Stimulated activated CD8-positive, alpha-beta memory T cell treated with anti-CD3 and anti-CD28 coated beads, Interleukin-12 subunit alpha, Interleukin-12 subunit beta, amount 100 ng/mL, for 24 hours (primary cell): ENCODE results near the gene AFDN.

ENCODE experiments used
- DNase-seq: peaks from one replicate; pipeline ENCODE4 v3.0.0-alpha.2; 2020; ENCODE audit errors: extremely low read depth

Gene AFDN

DNA sequence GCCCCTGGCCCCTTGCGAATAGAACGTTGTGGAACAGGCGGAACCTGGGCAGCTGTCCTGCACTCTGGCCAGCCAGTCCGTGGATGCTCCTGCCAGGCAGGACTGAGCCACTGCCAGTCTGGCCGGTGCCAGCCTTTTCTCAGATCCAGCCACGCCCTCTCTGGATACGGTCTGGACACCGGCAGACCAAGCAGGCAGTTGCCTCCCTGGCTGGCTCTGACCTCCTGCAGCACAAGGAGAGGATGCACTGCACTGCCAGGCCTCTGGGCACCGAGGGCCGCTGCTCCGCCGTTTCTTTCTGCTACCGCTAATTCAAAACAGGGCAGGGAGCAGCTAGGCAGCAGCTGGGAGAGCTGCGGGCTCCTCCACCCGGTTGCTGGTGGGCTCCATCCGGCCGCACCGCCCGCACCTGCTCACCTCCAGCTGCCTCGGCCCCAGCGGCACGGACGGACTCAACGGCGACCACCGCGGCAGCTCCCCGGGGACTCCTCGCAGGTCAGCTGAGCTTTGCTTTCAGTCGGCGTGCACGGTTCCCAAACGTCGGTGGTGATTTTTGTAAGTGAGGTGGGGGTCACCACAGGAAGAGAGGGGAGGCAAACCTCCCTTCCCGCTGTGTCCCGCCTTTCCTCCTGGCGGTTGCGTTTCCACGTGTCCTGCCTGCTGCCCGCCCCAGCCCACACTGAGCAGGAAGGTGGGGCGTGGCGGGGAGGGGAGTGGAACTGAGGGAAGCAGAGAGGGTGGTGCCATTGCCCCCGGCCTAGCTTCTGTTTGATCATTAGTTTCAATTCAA lies 30.3 kb upstream of the AFDN start:
- no peak for DNase-seq

- no peak for DNase-seq
These were observed 29.7 kb upstream of the AFDN start for GRCh38 chr6:167797011-167797471.

- no peak for DNase-seq
These were observed 29.0 kb upstream of the AFDN start for GRCh38 chr6:167797476-167798265.

- DNase-seq = no peak
These were observed 28.3 kb upstream of the AFDN start for GRCh38 chr6:167798453-167798852.

GRCh38 chr6:167799033-167799821 lies 27.5 kb upstream of the AFDN start:
- DNase-seq = no peak

GRCh38 chr6:167800549-167800948 lies 26.2 kb upstream of the AFDN start:
- DNase-seq = no peak

- no peak for DNase-seq
These were observed 25.4 kb upstream of the AFDN start for GRCh38 chr6:167801263-167801662.

- DNase-seq = no peak
These were observed 24.4 kb upstream of the AFDN start for GRCh38 chr6:167802339-167802738.

DNA sequence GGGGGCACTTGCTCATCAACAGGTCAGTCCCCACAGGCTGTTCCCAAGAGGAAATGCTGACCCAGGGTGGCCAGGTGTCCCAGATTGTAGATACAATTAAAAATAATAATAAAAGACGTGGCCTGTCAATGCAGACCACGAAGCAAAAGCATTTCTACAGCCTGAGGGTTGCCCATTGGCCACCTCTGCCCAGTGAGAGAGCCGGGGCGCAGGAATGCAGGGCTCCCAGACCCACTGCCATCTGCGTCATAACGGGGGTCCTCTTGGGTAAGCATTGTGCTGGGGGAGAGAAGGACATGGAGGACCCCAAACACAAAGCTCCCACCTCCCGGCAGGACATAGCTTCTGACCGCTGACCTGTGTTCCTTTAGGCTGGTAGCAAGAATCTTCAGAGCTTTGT lies 22.9 kb upstream of the AFDN start:
- DNase-seq = no peak

DNA sequence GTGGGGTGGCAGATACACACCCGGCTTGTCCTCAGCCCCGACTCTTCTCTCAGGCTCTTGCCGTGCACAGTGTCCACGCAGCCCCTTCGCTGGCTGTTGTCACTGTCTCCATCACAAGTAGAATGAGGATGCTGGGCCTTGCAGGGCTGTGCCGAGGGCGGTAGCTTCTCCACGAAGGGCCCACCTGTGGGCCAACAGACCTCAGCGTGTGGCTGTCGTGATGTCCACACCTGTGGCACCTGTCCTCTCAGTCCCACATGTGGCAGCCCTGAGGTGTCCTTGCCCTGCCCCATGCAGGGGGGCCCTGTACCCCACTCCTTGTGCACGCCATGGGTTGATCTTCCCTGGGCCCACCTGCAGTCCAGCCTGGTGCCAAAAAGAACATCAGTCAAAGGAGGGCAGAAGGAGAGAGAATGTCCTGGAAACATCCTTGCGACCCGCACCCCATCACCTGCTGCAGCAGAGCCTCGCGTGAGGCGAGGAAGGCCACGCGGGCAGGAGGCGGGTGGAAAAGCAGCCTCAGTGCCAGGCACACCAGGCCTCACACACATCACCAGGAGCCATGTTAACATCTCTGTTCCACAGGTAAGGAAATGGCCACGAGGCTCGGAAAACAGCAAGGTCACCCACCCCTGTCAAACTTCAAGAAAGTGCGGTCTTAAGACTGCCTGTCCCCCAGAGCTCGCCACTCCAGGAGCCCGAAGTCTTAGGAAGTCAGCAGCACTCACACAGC lies 22.3 kb upstream of the AFDN start:
- no peak for DNase-seq

GRCh38 chr6:167805349-167806060 lies 21.2 kb upstream of the AFDN start:
- no peak for DNase-seq

- no peak for DNase-seq
These were observed 20.5 kb upstream of the AFDN start for GRCh38 chr6:167806061-167806700.

- no peak for DNase-seq
These were observed 19.5 kb upstream of the AFDN start for GRCh38 chr6:167807200-167807599.

DNA sequence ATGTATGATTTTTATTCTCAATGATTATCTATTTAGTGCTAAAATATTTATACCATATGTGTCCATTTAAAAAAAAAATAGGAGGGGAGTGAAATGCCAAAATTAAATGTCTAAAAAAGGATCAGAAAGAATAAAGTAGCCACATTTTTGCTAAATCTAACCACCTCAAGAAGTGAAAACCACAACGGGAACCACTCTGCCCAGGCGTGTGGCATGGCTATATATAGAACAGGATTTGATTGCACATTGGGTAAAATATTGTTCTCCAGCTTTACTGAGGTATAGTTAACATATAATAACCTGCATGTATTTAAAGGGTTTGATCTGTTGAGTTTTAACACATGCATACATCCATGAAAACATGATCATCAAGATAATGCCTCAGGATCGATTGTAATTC lies 19.0 kb upstream of the AFDN start:
- DNase-seq = no peak

DNA sequence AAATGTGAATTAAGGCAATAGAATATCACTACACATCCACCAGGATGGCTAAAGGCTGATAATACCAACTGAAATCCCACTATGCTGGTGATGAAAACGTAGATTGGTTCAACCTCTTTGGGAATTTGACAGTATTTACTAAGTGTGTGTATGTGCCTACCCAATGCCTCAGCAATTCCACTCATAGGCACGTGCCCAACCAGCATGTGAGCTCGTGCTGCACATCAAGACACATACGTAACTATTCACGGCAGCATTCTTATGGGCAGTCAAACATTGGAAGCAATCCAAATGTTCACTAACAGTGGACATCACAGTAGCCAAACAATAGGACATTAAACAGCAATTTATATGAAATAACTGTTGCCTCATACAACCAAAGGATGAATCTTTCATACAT lies 15.7 kb upstream of the AFDN start:
- no peak for DNase-seq

DNA sequence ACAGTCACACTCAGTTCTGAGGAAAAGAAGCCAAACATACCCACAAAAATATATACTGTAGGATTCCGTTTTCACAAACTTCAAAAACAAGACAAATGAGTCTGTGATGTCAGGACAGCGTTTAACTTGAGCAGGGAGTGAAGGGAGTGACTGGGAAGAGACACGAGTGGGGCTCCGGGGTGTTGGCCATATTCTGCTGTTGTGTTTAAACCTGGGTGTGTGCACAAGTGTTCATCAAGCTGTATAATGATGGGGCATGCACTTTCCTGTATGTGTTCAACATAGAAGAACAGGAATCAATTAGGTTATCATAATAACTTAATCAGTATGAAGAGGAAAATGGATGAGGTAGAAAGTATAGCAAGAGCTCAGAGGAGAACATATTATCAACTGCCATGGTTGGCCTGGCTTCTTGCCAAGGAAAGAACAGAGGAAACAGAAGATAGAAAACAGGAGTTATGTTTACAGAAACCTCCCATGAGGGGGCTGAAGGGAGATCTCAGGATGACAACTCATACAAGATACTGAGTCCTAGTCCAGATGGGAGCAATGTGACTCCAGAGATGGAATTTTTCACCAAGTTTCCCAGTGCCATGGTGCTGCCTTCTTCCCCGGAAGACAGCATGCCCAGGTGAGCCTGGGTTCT lies 15.1 kb upstream of the AFDN start:
- DNase-seq = no peak

DNA sequence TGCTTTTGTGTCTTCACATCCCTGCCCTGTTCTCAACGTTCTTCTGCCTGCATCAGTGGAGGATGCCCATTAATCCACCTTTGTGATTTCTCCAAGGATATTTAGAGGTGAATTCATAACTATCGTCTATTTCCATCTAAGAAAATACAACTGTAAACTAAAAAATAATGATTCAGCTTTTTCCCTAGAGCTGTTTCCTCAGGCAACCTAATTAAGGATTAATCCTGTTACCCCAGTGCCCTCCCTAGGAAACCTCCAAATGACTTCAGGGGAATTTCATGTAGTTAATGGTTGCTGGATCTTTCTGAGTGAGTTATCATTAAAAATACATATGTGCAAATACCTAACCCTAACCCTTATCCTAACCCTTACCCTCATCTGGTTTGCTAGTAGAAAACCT lies 14.6 kb upstream of the AFDN start:
- DNase-seq = no peak

GRCh38 chr6:167815296-167815980 lies 11.3 kb upstream of the AFDN start:
- DNase-seq = no peak

- DNase-seq = no peak
These were observed 9.7 kb upstream of the AFDN start for GRCh38 chr6:167817016-167817415.
